GM10248 (cell line): ENCODE measurements around the gene NFE2L1.

Source experiments
- CTCF ChIA-PET: fragments of 300-600 bp; sonication (Branson Sonifier 250); formaldehyde crosslinking; extraction: SDS; loops from one replicate; lab custom pipeline; 2021; ENCODE audit warnings: antibody characterized with exemption; lab: Yijun Ruan, JAX
- POLR2A ChIA-PET: fragments of 350-650 bp; sonication (Branson Sonifier 250); formaldehyde crosslinking; extraction: SDS; loops from one replicate; lab custom pipeline; 2020; ENCODE audit warnings: antibody characterized with exemption; lab: Yijun Ruan, JAX
- DNase-seq: peaks from one replicate; pipeline ENCODE4 v3.0.0; 2012; ENCODE audit errors: extremely low spot score
- TF ChIP-seq, protein P1 (sequence below): IDR thresholded peaks from 2 replicates; pipeline ENCODE4 v1.5.1; 2012; ENCODE audit warnings: mild to moderate bottlenecking, low read depth; ENCODE audit errors: extremely low read depth, missing control alignments, control extremely low read depth

NFE2L1 gene

DNA sequence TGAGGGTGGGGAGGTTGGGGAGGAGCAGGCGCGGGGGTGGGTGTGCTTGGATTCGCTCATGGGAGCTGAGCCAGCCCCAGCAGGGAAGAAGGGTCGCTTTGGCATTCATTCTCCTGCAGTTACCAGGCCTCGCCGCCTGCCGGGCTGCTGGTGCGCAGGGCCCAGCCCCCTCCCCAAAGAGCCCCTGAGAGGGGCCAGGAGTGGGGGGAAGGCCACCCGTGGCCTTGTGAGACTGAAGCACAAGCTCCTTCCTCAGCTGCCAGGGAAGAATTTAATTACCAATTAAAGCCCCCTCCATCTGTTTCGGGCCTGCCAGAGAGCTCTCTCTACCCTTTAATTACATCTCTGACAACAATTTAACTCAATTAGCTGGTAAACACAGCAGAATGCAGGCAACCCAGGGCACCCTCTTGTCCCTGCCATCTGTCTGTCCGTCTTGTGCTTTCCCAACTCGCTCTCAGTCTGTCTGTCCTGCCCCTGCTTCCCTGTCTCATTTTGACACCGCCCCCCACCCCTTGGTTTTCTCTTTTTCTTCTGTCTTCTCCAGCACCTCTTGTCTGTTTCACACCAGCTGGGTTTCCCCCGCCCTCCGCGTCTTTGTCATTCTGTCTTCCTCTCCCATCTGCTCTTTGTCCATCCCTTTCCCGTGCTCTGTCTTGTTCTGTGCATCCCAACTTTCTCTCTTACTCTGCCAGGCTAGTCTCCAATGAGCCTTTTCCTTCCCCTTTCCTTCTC is 44.6 kb upstream of the NFE2L1 start:
- TF ChIP-seq, protein P1, sequence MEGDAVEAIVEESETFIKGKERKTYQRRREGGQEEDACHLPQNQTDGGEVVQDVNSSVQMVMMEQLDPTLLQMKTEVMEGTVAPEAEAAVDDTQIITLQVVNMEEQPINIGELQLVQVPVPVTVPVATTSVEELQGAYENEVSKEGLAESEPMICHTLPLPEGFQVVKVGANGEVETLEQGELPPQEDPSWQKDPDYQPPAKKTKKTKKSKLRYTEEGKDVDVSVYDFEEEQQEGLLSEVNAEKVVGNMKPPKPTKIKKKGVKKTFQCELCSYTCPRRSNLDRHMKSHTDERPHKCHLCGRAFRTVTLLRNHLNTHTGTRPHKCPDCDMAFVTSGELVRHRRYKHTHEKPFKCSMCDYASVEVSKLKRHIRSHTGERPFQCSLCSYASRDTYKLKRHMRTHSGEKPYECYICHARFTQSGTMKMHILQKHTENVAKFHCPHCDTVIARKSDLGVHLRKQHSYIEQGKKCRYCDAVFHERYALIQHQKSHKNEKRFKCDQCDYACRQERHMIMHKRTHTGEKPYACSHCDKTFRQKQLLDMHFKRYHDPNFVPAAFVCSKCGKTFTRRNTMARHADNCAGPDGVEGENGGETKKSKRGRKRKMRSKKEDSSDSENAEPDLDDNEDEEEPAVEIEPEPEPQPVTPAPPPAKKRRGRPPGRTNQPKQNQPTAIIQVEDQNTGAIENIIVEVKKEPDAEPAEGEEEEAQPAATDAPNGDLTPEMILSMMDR = no peak

GRCh38 chr17:48004983-48005382 is 43.2 kb upstream of the NFE2L1 start:
- POLR2A ChIA-PET = interaction anchor here (0.6 kb wide), 2 partner anchors 26 to 42 kb away, joined by 4 read pairs; no protein-coding TSS in a partner anchor
- CTCF ChIA-PET = interaction anchor here (1.2 to 14.8 kb wide), 7 partner anchors 9 to 61 kb away, joined by 3 to 143 read pairs (median 5); partner anchors contain the start of gene CDK5RAP3
- DNase-seq = no peak
- TF ChIP-seq, protein P1 = no peak

More for the DNA sequence above, 44.6 kb upstream of the NFE2L1 start:
- ChIA-PET POLR2A (no interaction called here), CTCF (interaction anchor here (0.8 to 14.8 kb wide), 11 partner anchors 11 to 161 kb away, joined by 3 to 143 read pairs (median 5); partner anchors contain the start of gene CDK5RAP3)
- DNase-seq = no peak

DNA sequence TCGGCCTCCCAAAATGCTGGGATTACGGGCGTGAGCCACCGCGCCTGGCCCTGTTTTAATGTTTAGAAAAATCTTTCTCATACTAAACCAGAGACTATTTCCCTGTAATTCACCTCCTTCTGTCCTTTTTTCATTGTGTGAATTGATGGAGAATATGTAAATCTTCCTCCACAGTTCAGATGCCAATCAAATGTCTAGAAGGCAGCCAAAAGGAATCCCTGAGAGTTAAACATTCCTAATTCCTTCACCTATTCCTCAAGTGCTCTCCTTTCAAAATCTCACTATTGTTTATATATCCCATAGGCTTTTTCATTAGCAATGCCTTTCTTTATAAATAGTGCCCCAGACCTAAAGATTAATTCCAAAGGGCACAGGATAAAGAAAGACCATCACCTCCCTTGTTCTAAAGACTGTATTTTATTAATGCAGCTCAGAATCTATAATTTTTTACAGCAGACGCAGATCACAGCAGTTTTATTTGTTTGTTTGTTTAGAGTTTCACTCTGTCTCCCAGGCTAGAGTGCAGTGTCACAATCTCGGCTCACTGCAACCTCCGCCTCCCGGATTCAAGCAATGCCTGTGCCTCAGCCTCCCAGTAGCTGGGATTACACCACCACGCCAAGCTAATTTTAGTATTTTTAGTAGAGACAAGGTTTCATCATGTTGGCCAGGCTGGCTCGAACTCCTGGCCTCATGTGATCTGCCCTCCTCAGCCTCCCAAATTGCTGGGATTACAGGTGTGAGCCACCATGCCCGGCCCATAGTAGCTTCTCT is 41.0 kb upstream of the NFE2L1 start:
- ChIA-PET POLR2A (no interaction called here), CTCF (interaction anchor here (1.2 to 1.6 kb wide), 4 partner anchors 11 to 35 kb away, joined by 3 to 9 read pairs (median 4); partner anchors contain the start of gene CDK5RAP3)
- DNase-seq = no peak
- TF ChIP-seq, protein P1 = no peak

DNA sequence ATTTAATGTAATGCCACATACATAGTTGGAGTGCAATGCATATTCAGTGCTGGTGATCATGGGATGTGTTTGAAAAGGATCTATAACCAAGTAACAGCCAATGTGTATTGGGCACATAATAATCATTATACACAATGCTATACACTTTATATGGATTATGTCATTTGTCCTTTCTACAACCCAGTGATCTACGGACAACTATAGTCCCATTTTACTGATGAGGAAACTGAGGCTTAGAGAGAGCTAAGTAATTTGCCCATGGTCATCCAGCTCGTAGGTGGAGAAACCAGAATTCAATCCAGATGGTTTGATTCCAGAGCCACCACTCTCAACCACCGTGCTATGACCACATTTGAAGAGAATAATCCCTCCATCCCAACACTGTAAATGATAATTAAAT is 38.0 kb upstream of the NFE2L1 start:
- ChIA-PET CTCF (interaction anchor here (0.9 to 14.2 kb wide), 8 partner anchors 8 to 63 kb away, joined by 3 to 305 read pairs (median 14); partner anchors contain the start of gene CDK5RAP3), POLR2A (interaction anchor here (1.0 kb wide), 1 partner anchor 39 kb away, joined by 3 read pairs; the partner anchor contains the start of gene CDK5RAP3)
- no peak for DNase-seq
- TF ChIP-seq, protein P1 = no peak

DNA sequence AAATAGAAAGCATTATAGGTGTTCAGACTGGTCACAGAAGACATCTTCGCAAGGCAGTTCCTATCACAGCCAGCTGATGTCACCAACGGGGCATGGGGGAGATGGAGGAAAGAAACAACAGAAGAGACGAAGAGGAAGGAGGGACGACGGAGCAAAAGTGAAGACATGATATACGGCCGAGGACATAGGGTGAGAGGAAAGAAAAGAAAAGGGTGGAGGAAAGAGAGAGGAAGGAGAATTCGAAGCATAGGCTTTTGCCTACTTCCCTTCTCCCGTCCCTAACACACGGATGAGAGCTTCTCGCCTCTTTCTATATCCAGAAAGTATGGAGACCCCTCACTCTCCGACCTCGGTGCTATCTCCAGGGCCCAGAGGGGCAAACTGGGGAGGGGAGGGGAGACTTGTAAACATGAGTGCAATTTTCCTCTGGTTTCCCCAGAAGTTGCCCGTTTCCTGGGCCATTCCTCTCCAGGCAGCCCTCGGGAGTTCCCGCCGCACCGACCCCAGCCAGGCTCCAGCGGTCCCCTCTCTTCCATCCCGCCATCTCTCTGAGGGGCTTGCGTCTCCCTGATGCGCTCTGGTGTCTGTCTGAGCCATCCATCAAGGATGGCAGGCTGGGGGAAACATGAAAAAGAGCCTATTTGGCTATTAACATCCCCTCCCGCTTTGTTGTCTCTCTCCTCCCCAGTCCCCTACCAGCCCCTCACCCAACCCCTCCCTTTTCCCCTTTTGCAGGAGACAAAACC is 36.6 kb upstream of the NFE2L1 start:
- CTCF ChIA-PET = interaction anchor here (0.9 to 14.2 kb wide), 11 partner anchors 9 to 69 kb away, joined by 3 to 305 read pairs (median 6); partner anchors contain the start of gene CDK5RAP3
- TF ChIP-seq, protein P1 = peak; percentile 66
- POLR2A ChIA-PET = interaction anchor here (0.7 to 1.0 kb wide), 2 partner anchors 41 to 168 kb away, joined by 3 read pairs; partner anchors contain the start of gene CDK5RAP3
- peak; percentile 73 for DNase-seq
